Neural cell (in vitro differentiated cells): Measurements from ENCODE around the gene EIF2B2. TPM values are rescaled to one million over a fixed set of nuclear protein-coding genes. Genes with fewer than 3 reads are reported as not detected.

Source experiments
- H2AFZ ChIP-seq: fragments of 200-600, 300-800 bp; sonication (generic), shearing (Covaris generic); 2 replicates; pipeline ENCODE4 v1.6.0; 2014; ENCODE audit warnings: low read depth, mild to moderate bottlenecking, antibody characterized with exemption, low read length, moderate library complexity
- H3F3A ChIP-seq: fragments of 200-600 bp; shearing (Covaris generic); 2 replicates; pipeline ENCODE4 v1.6.1; 2016; ENCODE audit warnings: mild to moderate bottlenecking, moderate library complexity, mixed read lengths, antibody characterized with exemption, low read length; ENCODE audit not compliant: insufficient read depth, poor library complexity, severe bottlenecking
- H3K27ac ChIP-seq: fragments of 200-600, 300-800 bp; sonication (generic), shearing (Covaris generic); 2 replicates; pipeline ENCODE4 v1.5.1; 2014; ENCODE audit warnings: mild to moderate bottlenecking, low read length, moderate library complexity
- H3K27me3 ChIP-seq: fragments of 300-800, 200-600 bp; sonication (generic), shearing (Covaris generic); 2 replicates; pipeline ENCODE4 v1.6.0; 2014; ENCODE audit warnings: mild to moderate bottlenecking, low read depth, low read length, moderate library complexity; ENCODE audit not compliant: insufficient read depth
- H3K36me3 ChIP-seq: fragments of 300-800, 200-600 bp; sonication (generic), shearing (Covaris generic); 2 replicates; pipeline ENCODE4 v1.5.1; 2014; ENCODE audit warnings: mild to moderate bottlenecking, antibody characterized with exemption, low read length, moderate library complexity; ENCODE audit not compliant: insufficient read depth
- H3K4me2 ChIP-seq: fragments of 300-800, 200-600 bp; sonication (generic), shearing (Covaris generic); 2 replicates; pipeline ENCODE4 v1.6.0; 2014; ENCODE audit warnings: mild to moderate bottlenecking, low read length
- H3K4me3 ChIP-seq: fragments of 300-800, 200-600 bp; sonication (generic), shearing (Covaris generic); 2 replicates; pipeline ENCODE4 v1.5.1; 2014; ENCODE audit warnings: mild to moderate bottlenecking, low read length, moderate library complexity
- H3K79me2 ChIP-seq: fragments of 200-600 bp; shearing (Covaris generic); replicated peaks from 2 replicates; pipeline ENCODE4 v1.6.0; 2014; ENCODE audit warnings: mild to moderate bottlenecking, low read length, moderate library complexity; ENCODE audit not compliant: insufficient read depth
- H3K9ac ChIP-seq: fragments of 300-800, 200-600 bp; sonication (generic), shearing (Covaris generic); 2 replicates; pipeline ENCODE4 v1.6.1; 2016; ENCODE audit warnings: mild to moderate bottlenecking, low read length, mixed read lengths
- H3K9me2 ChIP-seq: fragments of 200-600 bp; shearing (Covaris generic); 2 replicates; pipeline ENCODE4 v1.6.1; 2016; ENCODE audit warnings: mild to moderate bottlenecking, low read length, mixed read lengths; ENCODE audit not compliant: insufficient read depth
- H3K9me3 ChIP-seq: fragments of 200-600, 300-800 bp; sonication (generic), shearing (Covaris generic); 2 replicates; pipeline ENCODE4 v1.6.1; 2016; ENCODE audit warnings: mild to moderate bottlenecking, mixed run types, low read length, moderate library complexity, mixed read lengths
- H4K20me1 ChIP-seq: fragments of 200-600 bp; shearing (Covaris generic); 2 replicates; pipeline ENCODE4 v1.6.1; 2016; ENCODE audit warnings: mild to moderate bottlenecking, mixed run types; ENCODE audit not compliant: insufficient read depth
- CTCF ChIP-seq: fragments of 450-650 bp; IDR thresholded peaks from 2 replicates; pipeline ENCODE4 v1.5.1; 2014; ENCODE audit warnings: antibody characterized with exemption, mild to moderate bottlenecking, moderate library complexity; ENCODE audit not compliant: poor library complexity, severe bottlenecking
- EP300 ChIP-seq: fragments of 450-650 bp; conservative IDR thresholded peaks from 2 replicates; pipeline ENCODE4 v1.6.1; 2014; ENCODE audit warnings: antibody characterized with exemption, mild to moderate bottlenecking, moderate library complexity; ENCODE audit not compliant: poor library complexity, severe bottlenecking
- EZH2 ChIP-seq: fragments of 200-600, 300-800 bp; shearing (Covaris generic), sonication (generic); IDR thresholded peaks from 2 replicates; pipeline ENCODE4 v1.6.1; 2014; ENCODE audit warnings: antibody characterized with exemption, low read length, borderline replicate concordance, mild to moderate bottlenecking; ENCODE audit not compliant: insufficient read depth, poor library complexity, severe bottlenecking
- MXI1 ChIP-seq: fragments of 450-650 bp; conservative IDR thresholded peaks from 2 replicates; pipeline ENCODE4 v1.6.1; 2014; ENCODE audit warnings: antibody characterized with exemption, mild to moderate bottlenecking; ENCODE audit not compliant: poor library complexity, severe bottlenecking
- POLR2AphosphoS5 ChIP-seq: IDR thresholded peaks from 2 replicates; pipeline ENCODE4 v1.6.1; 2012
- RAD21 ChIP-seq: fragments of 450-650 bp; conservative IDR thresholded peaks from 2 replicates; pipeline ENCODE4 v1.6.1; 2014; ENCODE audit warnings: antibody characterized with exemption, mild to moderate bottlenecking, moderate library complexity
- REST ChIP-seq: IDR thresholded peaks from 2 replicates; pipeline ENCODE4 v1.6.1; 2012; ENCODE audit warnings: borderline replicate concordance
- SMC3 ChIP-seq: fragments of 450-650 bp; conservative IDR thresholded peaks from 2 replicates; pipeline ENCODE4 v1.6.1; 2014; ENCODE audit warnings: antibody characterized with exemption, mild to moderate bottlenecking, moderate library complexity; ENCODE audit not compliant: poor library complexity
- TAF1 ChIP-seq: IDR thresholded peaks from 2 replicates; pipeline ENCODE4 v1.6.1; 2012; ENCODE audit warnings: low read depth
- polyA plus RNA-seq: library from polyadenylated mRNA; depleted of rRNA; stranded (reverse); fragments of >200 nt; gene quantifications from 2 replicates; pipeline ENCODE4 v1.2.3, GENCODE V29; 2014

EIF2B2 gene
- polyA plus RNA-seq, 1 donor from 2014 or later, result 43.1 TPM

GRCh38 chr14:74973003-74973653 is 29.6 kb upstream of the EIF2B2 start (continued):
- no peak for TF ChIP-seq REST

GRCh38 chr14:74973905-74974363 is 28.8 kb upstream of the EIF2B2 start:
- H3K4me2 ChIP-seq, result no peak overlapping the region

More at GRCh38 chr14:74973905-74974363, 28.8 kb upstream of the EIF2B2 start:
- Histone ChIP-seq H3K79me2 (no peaks in the 10 kb centered on the region), H3F3A (no peaks in the 10 kb centered on the region), H3K9ac (no peak overlapping the region), H4K20me1 (no peaks in the 10 kb centered on the region), H3K36me3 (no peaks in the 10 kb centered on the region), H3K9me3 (no peaks in the 10 kb centered on the region), H3K9me2 (no peaks in the 10 kb centered on the region), H3K27ac (no peak overlapping the region), H2AFZ (no peak overlapping the region), H3K27me3 (no peaks in the 10 kb centered on the region), H3K4me3 (no peak overlapping the region)
- TF ChIP-seq EZH2 (no peak), RAD21 (no peak), SMC3 (no peak), EP300 (no peak), REST (no peak), CTCF (no peak), POLR2AphosphoS5 (no peak), TAF1 (no peak), MXI1 (no peak)
